ENCODE measurements around the gene FAM174B.

FAM174B gene

GRCh38 chr15:92603743-92604470, 51.7 kb downstream of the FAM174B start:
- in situ Hi-C loops (cut with HindIII; ENCODE audit: low sequenced_read_pairs), result no loop called here

- in situ Hi-C loops (cut with HindIII; ENCODE audit: low sequenced_read_pairs), result no loop called here
Measured at GRCh38 chr15:92603278-92603677, 52.3 kb downstream of the FAM174B start.

DNA sequence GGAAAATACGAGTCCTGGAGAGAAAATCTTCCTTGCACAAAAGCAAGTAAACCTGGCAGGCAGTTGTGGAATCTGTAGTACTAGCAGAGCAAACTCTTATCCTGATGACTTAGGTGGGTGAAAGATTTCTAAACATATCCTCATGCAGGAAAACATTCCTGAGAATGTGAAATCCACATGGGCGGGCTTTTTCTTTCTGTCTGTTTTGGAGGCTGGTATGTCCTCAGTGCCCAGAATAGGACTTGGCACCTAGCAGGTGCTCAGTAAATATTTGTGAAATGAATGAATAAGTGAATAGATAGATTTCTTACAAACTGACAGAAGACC, 53.3 kb downstream of the FAM174B start:
- in situ Hi-C loops (cut with HindIII; ENCODE audit: low sequenced_read_pairs), result no loop called here

GRCh38 chr15:92601592-92602266, 53.8 kb downstream of the FAM174B start:
- in situ Hi-C loops (cut with HindIII; ENCODE audit: low sequenced_read_pairs), result no loop called here

DNA sequence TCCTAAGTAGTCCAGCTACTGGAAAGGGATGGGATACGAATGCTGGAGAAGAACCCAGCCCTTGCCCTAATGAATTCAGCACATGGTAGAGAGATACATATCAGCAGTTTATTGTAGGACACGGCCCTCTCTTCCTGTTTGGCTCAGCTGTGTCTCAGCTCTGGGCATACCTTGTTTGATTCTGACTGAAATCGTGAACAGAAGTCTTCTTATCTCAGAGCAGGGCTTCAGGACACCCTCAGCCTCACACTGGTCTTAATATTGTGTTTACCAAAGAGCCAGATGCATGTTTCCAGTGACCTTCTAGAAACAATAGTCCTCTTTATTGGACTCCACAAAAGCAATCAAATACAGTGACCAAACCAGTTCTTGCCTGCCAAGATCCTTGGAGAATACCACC, 54.7 kb downstream of the FAM174B start:
- in situ Hi-C loops (cut with HindIII; ENCODE audit: low sequenced_read_pairs), result no loop called here

DNA sequence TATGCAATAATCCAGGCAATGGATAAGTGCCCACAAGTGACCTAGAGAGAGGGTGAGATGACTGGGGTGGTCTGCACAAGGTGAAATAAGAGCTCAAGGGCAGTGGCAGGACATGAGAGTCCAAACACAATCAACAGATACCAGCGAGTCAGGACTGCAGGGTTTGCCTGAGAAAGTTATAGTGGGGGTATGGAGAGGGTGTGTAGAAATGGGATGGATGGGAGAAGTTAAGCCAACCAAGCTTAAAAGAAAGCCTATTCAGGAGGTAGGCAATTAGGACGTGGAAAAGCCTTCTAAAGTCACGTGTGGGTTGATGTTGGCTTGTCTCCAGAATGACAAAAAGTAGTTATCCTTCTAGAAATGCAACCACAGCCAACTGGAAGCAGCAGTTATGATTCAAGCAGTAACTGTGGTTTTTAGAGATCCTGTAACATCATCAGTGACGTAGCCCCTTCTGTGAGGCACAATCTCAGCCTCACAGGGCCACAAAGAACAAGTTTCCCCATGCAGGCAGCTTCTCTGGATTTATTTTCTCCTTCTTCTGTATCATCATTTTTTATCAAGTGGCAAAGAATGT, 56.1 kb downstream of the FAM174B start:
- in situ Hi-C loops (cut with HindIII; ENCODE audit: low sequenced_read_pairs), result no loop called here

- in situ Hi-C loops (cut with HindIII; ENCODE audit: low sequenced_read_pairs), result no loop called here
Measured at GRCh38 chr15:92597548-92597947, 58.0 kb downstream of the FAM174B start.

GRCh38 chr15:92596623-92597022, 59.0 kb downstream of the FAM174B start:
- in situ Hi-C loops (cut with HindIII; ENCODE audit: low sequenced_read_pairs), result no loop called here

DNA sequence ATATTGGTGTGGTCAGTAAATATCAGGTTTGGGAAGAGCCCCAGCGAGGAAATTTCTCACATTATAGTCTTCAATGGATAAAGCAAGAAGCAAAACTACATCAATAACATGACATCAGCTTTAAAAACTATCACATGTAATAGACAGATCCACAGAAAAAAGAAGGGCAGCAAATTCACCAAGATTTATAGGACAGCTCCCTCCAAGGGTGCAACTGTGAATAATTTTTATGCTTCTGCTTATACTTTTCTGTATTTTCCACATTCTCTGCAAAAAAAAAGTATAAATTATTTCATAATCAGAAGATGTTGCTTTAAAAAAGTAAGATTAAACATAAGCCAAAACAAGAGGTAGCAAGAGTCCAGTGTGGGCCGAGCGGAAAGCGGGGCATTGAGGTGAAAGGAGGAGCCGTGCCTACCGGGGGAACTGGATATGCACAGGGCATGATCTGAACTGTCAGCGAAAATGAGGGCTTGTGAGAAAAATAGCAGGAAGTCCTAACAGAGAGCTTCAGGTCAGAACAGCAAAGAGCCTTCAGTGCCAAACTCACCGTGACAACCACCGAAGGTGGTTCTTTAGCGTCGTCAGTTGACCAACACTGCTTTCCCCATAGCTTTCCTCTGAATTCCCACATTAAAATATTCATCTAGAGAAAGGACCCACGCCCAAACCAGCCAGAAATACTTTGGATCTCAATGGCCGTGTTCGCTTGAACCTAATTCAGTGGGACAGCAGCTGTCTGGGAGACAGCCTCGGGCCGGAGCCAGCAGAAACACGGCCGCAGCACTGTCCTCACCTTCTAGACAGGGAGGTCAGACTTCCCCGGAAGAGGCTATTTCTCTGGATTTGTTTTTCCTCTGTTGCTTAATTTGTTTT, 59.8 kb downstream of the FAM174B start:
- in situ Hi-C loops (cut with HindIII; ENCODE audit: low sequenced_read_pairs), result no loop called here

DNA sequence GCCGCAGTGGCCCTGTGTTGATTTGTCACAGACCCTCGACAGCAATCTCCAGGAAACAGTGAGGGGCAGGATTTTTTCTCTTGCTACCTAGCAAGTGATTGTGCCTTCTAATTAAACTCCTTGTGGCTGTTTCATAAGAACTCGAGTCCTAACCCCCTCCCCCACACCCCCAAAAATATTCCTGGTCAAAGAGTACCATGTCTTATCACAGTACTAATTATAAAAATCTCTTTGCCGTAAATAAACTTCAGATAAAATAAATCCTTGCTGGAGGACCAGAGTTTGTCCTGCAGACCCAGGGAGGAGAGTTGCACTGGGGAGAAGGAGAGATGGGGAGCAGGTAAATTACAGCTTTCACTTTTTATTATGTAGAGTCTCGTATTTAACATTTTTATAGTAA, 64.3 kb downstream of the FAM174B start:
- in situ Hi-C loops (cut with HindIII; ENCODE audit: low sequenced_read_pairs), result no loop called here

- in situ Hi-C loops (cut with HindIII; ENCODE audit: low sequenced_read_pairs), result no loop called here
Measured at GRCh38 chr15:92586966-92587365, 68.6 kb downstream of the FAM174B start.

GRCh38 chr15:92586383-92586942, 69.1 kb downstream of the FAM174B start:
- in situ Hi-C loops (cut with HindIII; ENCODE audit: low sequenced_read_pairs), result no loop called here

- in situ Hi-C loops (cut with HindIII; ENCODE audit: low sequenced_read_pairs), result no loop called here
Measured at GRCh38 chr15:92584105-92584504, 71.5 kb downstream of the FAM174B start.

- in situ Hi-C loops (cut with HindIII; ENCODE audit: low sequenced_read_pairs), result no loop called here
Measured at GRCh38 chr15:92583096-92584034, 72.2 kb downstream of the FAM174B start.

DNA sequence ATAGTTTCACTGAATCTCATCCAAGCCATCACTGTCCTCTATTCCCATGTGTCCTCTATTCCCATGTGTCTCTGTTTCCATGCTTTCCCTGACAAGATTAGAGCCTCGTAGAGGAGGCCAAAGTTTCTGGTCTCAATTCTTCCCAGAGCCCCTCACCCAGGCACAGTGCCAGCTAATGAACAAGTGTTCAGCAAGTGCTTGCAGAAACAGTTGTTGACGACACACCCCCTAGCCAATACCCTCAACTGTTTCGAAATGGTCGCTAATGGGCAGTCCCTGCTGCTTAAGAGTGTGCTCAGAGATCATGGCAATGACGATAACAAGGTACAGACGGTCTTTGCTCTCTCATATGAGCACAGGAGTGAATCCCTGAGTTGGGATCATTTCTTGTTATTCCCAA, 73.4 kb downstream of the FAM174B start:
- in situ Hi-C loops (cut with HindIII; ENCODE audit: low sequenced_read_pairs), result no loop called here

GRCh38 chr15:92580933-92581445, 74.6 kb downstream of the FAM174B start:
- in situ Hi-C loops (cut with HindIII; ENCODE audit: low sequenced_read_pairs), result no loop called here

GRCh38 chr15:92580521-92580920, 75.1 kb downstream of the FAM174B start:
- in situ Hi-C loops (cut with HindIII; ENCODE audit: low sequenced_read_pairs), result no loop called here

GRCh38 chr15:92579931-92580470, 75.6 kb downstream of the FAM174B start:
- in situ Hi-C loops (cut with HindIII; ENCODE audit: low sequenced_read_pairs), result loop anchor here (10.0 kb wide), 1 partner anchor 405 kb away; no protein-coding TSS in a partner anchor

GRCh38 chr15:92579486-92579885, 76.1 kb downstream of the FAM174B start:
- in situ Hi-C loops (cut with HindIII; ENCODE audit: low sequenced_read_pairs), result loop anchor here (10.0 kb wide), 1 partner anchor 405 kb away; no protein-coding TSS in a partner anchor

Measured in endothelial cell of hepatic sinusoid (primary cell).